Mononuclear cell (primary cell): ENCODE measurements around the gene MSANTD2. TPM values are rescaled to one million over a fixed set of nuclear protein-coding genes. Genes with fewer than 3 reads are reported as not detected.

Experiments
- H3K27me3 ChIP-seq: 2 replicates; pipeline ENCODE4 v1.6.0; 2011; ENCODE audit warnings: low read length, control low read depth; ENCODE audit not compliant: insufficient read depth
- H3K4me1 ChIP-seq: 2 replicates; pipeline ENCODE4 v1.5.1; 2011; ENCODE audit warnings: mild to moderate bottlenecking, low read length, control low read depth; ENCODE audit not compliant: insufficient read depth
- H3K4me3 ChIP-seq: 2 replicates; pipeline ENCODE4 v1.5.1; 2011; ENCODE audit warnings: mild to moderate bottlenecking, low read length, moderate library complexity
- H3K9me3 ChIP-seq: 2 replicates; pipeline ENCODE4 v1.5.1; 2011; ENCODE audit warnings: low read depth, mild to moderate bottlenecking, control low read depth, low read length
- total RNA-seq: library from RNA; depleted of rRNA; stranded (reverse); fragments of >200 nt; gene quantifications from one replicate; pipeline ENCODE4 v1.2.3, GENCODE V29; 2012

The MSANTD2 gene
- total RNA-seq, 1 donor: 3.6 TPM

DNA sequence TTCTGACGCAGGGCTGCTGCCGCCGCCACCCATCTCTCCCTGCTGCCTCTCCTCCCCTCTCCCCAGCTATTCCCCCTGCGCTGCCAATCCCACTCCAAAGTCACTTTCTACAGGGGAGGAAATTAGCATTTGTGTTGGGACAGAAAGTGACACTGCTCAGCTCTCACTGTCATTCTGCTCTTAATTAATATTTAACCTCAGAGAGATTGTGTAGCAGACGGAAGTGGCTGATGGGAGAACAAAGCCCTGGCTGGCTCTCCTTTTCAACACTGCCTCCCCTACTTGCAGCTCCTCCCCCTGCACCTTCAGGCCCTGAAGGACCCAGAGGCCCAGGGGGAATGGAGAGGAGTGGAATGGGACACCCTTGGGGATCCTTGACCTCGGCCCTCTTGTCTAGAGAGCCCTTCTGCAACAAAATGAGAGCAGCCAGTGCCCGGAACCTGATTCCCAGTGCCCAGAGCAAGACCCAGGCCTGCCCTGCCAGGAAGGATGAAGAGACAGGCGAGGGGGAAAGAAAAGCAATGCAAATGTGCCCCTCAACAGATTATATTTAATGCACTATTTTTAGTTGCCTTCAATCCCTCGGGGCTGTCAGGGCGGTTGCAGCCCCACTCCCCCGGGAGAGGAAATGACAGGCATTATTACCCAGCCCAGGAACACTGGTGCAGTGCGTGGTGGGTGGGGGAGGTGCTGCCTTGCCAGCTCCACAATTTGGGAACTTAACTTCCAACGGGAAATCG, 75.1 kb downstream of the MSANTD2 start:
- peaks cover 54% of the 10 kb centered on the region for H3K4me1 ChIP-seq
- no peaks in the 10 kb centered on the region for H3K9me3 ChIP-seq
- H3K4me3 ChIP-seq: no peak overlapping the region
- H3K27me3 ChIP-seq: no peaks in the 10 kb centered on the region

GRCh38 chr11:124722176-124722575, 78.0 kb downstream of the MSANTD2 start:
- Histone ChIP-seq H3K4me3 (no peak overlapping the region), H3K4me1 (peaks cover 46% of the 10 kb centered on the region), H3K27me3 (peaks cover 25% of the 10 kb centered on the region), H3K9me3 (no peaks in the 10 kb centered on the region)

GRCh38 chr11:124719534-124719933, 80.7 kb downstream of the MSANTD2 start:
- peaks cover 34% of the 10 kb centered on the region for H3K27me3 ChIP-seq
- no peak overlapping the region for H3K4me3 ChIP-seq
- H3K9me3 ChIP-seq: no peaks in the 10 kb centered on the region
- H3K4me1 ChIP-seq: peaks cover 26% of the 10 kb centered on the region

GRCh38 chr11:124718801-124719200, 81.4 kb downstream of the MSANTD2 start:
- H3K27me3 ChIP-seq: peaks cover 34% of the 10 kb centered on the region
- H3K4me1 ChIP-seq: peaks cover 22% of the 10 kb centered on the region
- no peak overlapping the region for H3K4me3 ChIP-seq
- H3K9me3 ChIP-seq: no peaks in the 10 kb centered on the region

DNA sequence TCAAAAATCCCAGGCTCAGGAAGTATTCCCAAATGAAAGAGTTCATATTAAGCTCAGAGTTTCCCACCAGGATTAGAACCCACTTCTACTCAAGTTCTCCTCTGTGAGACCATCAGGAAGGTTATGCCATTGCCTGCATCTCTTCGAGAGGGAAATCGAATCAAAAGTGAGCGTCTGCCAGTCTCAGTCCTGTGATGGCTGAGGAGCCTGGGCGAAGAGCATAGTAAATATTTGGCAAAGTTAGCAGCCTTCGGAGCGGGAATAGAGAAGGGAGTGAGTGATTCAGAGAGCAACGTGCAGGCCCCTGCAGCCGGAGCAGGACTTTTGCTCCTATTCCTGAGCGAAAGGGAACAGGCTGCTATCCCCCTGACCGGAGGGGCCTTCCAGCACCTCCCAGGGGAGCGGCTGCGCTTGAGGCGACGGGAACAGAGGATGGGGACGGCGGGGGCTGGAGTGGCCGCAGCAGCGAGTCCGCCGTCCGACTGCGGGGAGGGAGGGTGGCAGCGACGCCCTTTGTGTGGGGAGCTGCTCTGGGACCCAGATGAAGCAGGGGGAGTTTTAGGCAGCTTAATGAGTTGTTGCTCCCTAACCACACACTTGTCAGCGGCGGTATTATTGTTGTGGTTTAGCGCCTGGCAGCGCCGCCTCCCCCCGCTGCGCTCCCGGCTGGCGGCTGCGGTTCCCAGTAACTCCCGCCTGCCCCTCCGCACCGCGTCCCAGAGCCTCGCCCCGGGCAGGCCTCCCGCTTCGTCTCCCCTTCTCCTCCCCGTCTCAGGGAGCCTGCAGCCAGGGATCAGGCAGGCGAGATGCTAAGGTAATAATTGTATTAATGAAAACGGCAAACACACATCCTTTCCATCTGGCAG, 82.2 kb downstream of the MSANTD2 start:
- Histone ChIP-seq H3K9me3 (no peaks in the 10 kb centered on the region), H3K27me3 (peaks cover 34% of the 10 kb centered on the region), H3K4me3 (no peak overlapping the region), H3K4me1 (peaks cover 22% of the 10 kb centered on the region)

DNA sequence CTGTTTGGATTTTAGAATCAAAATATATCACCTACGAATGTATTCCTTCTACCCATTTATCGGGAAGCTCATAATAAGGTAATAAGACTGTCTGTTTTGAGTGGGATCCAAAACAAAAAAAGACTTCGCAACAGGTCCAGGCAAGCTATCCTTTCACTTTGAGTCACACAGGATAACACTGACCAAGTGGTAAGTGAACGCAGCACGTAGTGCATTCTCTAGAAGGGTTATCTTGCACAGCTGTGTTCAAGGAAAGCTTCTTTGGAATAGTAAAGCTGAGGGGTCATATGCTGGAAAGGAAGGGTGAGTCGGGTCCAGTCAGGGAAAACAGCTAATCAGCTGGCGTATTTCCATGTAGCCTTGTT, 82.8 kb downstream of the MSANTD2 start:
- Histone ChIP-seq H3K4me1 (peaks cover 22% of the 10 kb centered on the region), H3K9me3 (no peaks in the 10 kb centered on the region), H3K27me3 (peaks cover 34% of the 10 kb centered on the region), H3K4me3 (no peak overlapping the region)

- Histone ChIP-seq H3K4me3 (no peak overlapping the region), H3K9me3 (no peaks in the 10 kb centered on the region), H3K4me1 (peaks cover 16% of the 10 kb centered on the region), H3K27me3 (peaks cover 34% of the 10 kb centered on the region)
Measured at GRCh38 chr11:124716591-124716990, 83.6 kb downstream of the MSANTD2 start.

Other genes with a start within 250 kb of the MSANTD2 start
- gene OR8A1, start 230.4 kb downstream of the MSANTD2 start, total RNA-seq: not detected
- gene PANX3, start 189.0 kb downstream of the MSANTD2 start, total RNA-seq: not detected
- 39.7 TPM for gene TBRG1, start 177.5 kb downstream of the MSANTD2 start, total RNA-seq
- 4.3 TPM for gene SIAE, start 126.7 kb downstream of the MSANTD2 start, total RNA-seq
- 1.7 TPM for gene SPA17, start 126.5 kb downstream of the MSANTD2 start, total RNA-seq
- 58.9 TPM for gene NRGN, start 60.5 kb downstream of the MSANTD2 start, total RNA-seq
- 0.42 TPM for gene VSIG2, start 48.2 kb downstream of the MSANTD2 start, total RNA-seq
- 9.4 TPM for gene ESAM, start 38.1 kb downstream of the MSANTD2 start, total RNA-seq
- 6.2 TPM for gene ROBO3, start 65.0 kb upstream of the MSANTD2 start, total RNA-seq
- 0.31 TPM for gene ROBO4, start 97.5 kb upstream of the MSANTD2 start, total RNA-seq
- not detected for gene HEPN1, start 118.8 kb upstream of the MSANTD2 start, total RNA-seq
- gene HEPACAM, start 135.6 kb upstream of the MSANTD2 start, total RNA-seq: 0.10 TPM
- 1.4 TPM for gene CCDC15, start 153.8 kb upstream of the MSANTD2 start, total RNA-seq